DND-41 (cell line): Measurements from ENCODE around the gene DNAH10.

Source experiments
- EZH2 ChIP-seq: IDR thresholded peaks from 3 replicates; pipeline ENCODE4 v1.6.1; 2012; ENCODE audit warnings: borderline replicate concordance, low read depth, mild to moderate bottlenecking, moderate library complexity, low read length, inconsistent platforms; ENCODE audit not compliant: severe bottlenecking
- TF ChIP-seq, protein P1 (sequence below): IDR thresholded peaks from 2 replicates; pipeline ENCODE4 v1.5.1; 2012; ENCODE audit warnings: borderline replicate concordance, low read length, moderate library complexity, mild to moderate bottlenecking; ENCODE audit not compliant: poor library complexity, severe bottlenecking; ENCODE audit errors: extremely low read depth

DNA sequence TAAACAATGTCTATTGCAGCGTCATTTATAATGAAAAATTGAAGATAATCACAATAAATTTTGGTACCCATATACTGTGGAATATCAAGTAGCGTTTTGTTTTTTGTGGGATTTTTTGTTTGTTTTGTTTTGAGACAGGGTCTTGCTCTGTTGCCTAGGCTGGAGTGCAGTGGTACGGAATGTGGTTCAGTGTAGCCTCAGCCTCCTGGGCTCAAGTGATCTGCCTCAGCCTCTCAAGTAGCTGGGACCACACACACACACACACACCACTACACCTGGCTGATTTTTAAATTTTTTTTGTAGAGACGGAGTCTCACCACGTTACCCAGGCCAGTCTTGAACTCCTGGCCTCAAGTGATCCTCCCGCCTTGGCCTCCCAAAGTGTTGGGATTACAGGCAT lies 217.5 kb downstream of the DNAH10 start:
- no peak for TF ChIP-seq EZH2
- TF ChIP-seq, protein P1, sequence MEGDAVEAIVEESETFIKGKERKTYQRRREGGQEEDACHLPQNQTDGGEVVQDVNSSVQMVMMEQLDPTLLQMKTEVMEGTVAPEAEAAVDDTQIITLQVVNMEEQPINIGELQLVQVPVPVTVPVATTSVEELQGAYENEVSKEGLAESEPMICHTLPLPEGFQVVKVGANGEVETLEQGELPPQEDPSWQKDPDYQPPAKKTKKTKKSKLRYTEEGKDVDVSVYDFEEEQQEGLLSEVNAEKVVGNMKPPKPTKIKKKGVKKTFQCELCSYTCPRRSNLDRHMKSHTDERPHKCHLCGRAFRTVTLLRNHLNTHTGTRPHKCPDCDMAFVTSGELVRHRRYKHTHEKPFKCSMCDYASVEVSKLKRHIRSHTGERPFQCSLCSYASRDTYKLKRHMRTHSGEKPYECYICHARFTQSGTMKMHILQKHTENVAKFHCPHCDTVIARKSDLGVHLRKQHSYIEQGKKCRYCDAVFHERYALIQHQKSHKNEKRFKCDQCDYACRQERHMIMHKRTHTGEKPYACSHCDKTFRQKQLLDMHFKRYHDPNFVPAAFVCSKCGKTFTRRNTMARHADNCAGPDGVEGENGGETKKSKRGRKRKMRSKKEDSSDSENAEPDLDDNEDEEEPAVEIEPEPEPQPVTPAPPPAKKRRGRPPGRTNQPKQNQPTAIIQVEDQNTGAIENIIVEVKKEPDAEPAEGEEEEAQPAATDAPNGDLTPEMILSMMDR, result no peak
